Gastroesophageal sphincter (tissue), 4 donors: ENCODE results near the gene SGTB. TPM values are rescaled to one million over a fixed set of nuclear protein-coding genes. Genes with fewer than 3 reads are reported as not detected.

ENCODE experiments used
- ATAC-seq: fragments of 150-250 bp; one replicate; pipeline ENCODE4 v1.9.1; 2016; ENCODE audit warnings: mild to moderate bottlenecking, moderate library complexity
- H3K27ac ChIP-seq, 4 donors: fragments of 200-600 bp; sonication (generic) in 3 of 4; 1 replicate in 3 of 4; 2 replicates in 1 of 4; pipeline ENCODE4 v1.5.1; 2016 to 2019
- H3K27me3 ChIP-seq: fragments of 200-600 bp; sonication (generic); one replicate; pipeline ENCODE4 v1.5.1; 2019
- H3K36me3 ChIP-seq, 2 donors: fragments of 200-600 bp; sonication (generic); one replicate each; pipeline ENCODE4 v1.5.1; 2019; ENCODE audit warnings: control low read depth in 1 of 2
- H3K4me1 ChIP-seq, 3 donors: fragments of 200-600 bp; sonication (generic); 1 replicate in 2 of 3; 2 replicates in 1 of 3; pipeline ENCODE4 v1.5.1; 2016 to 2019; ENCODE audit warnings: control low read depth in 2 of 3
- H3K4me3 ChIP-seq, 2 donors: fragments of 200-600 bp; sonication (generic); one replicate each; pipeline ENCODE4 v1.5.1; 2019; ENCODE audit warnings: mild to moderate bottlenecking in 1 of 2, moderate library complexity in 1 of 2
- H3K9me3 ChIP-seq, 3 donors: fragments of 200-600 bp; sonication (generic); one replicate each; pipeline ENCODE4 v1.5.1; 2017 to 2019; ENCODE audit warnings: control low read depth in 2 of 3
- EP300 ChIP-seq: sonication (generic); formaldehyde crosslinking; IDR thresholded peaks from one replicate; pipeline ENCODE4 v1.6.1; 2017; ENCODE audit warnings: antibody characterized with exemption, mild to moderate bottlenecking
- POLR2A ChIP-seq, 2 donors: fragments of 450-650 bp; IDR thresholded peaks; one replicate each; pipeline ENCODE4 v1.6.1; 2017; ENCODE audit warnings: antibody characterized with exemption in 2 of 2, mild to moderate bottlenecking in 2 of 2, moderate library complexity in 1 of 2
- POLR2AphosphoS5 ChIP-seq: sonication (generic); formaldehyde crosslinking; IDR thresholded peaks from one replicate; pipeline ENCODE4 v1.6.1; 2017; ENCODE audit warnings: antibody characterized with exemption
- WGBS, 2 donors: methylation state at CpG; one replicate each; pipeline ENCODE4 v1.1.5; 2018; ENCODE audit warnings: low coverage in 1 of 2; 5-methylcytosine and 5-hydroxymethylcytosine counted together
- total RNA-seq, 4 donors: library from RNA; depleted of rRNA; stranded (reverse); fragments of >200 nt; gene quantifications; one replicate each; pipeline ENCODE4 v1.1.0, GENCODE V29; 2016
- TF ChIP-seq, protein P1 (sequence below), 4 experiments: fragments of 200-600 bp in 2 of 4; fragments of 450-650 bp in 2 of 4; sonication (generic) in 1 of 4; IDR thresholded peaks; one replicate each; pipeline ENCODE4 v1.5.1; 2017 to 2019; ENCODE audit warnings: antibody characterized with exemption in 4 of 4, mild to moderate bottlenecking in 2 of 4, moderate library complexity in 2 of 4

SGTB gene
- total RNA-seq, 4 donors from 2014 or later: 12.1 to 15.2 (median 14.3) TPM

DNA sequence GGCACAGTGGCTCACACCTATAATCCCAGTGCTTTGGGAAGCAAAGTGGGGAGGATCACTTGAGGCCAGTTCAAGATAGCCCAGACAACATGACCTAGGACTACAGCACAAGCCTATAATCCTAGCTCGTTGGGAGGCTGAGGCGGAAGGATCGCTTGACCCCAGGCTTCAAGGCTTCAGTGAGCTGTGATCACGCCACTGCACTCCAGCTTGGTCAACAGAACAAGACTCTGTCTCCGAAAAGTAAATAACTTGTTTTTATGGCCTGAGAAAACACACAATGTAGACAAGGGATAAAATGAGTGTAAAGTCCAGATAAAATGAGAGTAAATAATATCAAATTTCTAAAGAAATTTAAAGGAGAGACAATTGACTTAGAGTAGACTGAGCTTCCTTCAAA, 70.8 kb downstream of the SGTB start:
- no peak for ATAC-seq
- Histone ChIP-seq H3K36me3 (peaks cover 0 to 60% of the 10 kb centered on the region in 2 donors), H3K4me1 (no peaks in the 10 kb centered on the region), H3K27ac (no peak overlapping the region), H3K4me3 (no peak overlapping the region), H3K27me3 (no peaks in the 10 kb centered on the region), H3K9me3 (no peaks in the 10 kb centered on the region)
- no peak for TF ChIP-seq POLR2AphosphoS5
- TF ChIP-seq EP300: no peak
- TF ChIP-seq, protein P1, sequence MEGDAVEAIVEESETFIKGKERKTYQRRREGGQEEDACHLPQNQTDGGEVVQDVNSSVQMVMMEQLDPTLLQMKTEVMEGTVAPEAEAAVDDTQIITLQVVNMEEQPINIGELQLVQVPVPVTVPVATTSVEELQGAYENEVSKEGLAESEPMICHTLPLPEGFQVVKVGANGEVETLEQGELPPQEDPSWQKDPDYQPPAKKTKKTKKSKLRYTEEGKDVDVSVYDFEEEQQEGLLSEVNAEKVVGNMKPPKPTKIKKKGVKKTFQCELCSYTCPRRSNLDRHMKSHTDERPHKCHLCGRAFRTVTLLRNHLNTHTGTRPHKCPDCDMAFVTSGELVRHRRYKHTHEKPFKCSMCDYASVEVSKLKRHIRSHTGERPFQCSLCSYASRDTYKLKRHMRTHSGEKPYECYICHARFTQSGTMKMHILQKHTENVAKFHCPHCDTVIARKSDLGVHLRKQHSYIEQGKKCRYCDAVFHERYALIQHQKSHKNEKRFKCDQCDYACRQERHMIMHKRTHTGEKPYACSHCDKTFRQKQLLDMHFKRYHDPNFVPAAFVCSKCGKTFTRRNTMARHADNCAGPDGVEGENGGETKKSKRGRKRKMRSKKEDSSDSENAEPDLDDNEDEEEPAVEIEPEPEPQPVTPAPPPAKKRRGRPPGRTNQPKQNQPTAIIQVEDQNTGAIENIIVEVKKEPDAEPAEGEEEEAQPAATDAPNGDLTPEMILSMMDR (IDR thresholded peaks at IDR 0.05): no peak
- TF ChIP-seq POLR2A (IDR thresholded peaks at IDR 0.05): no peak
- WGBS, 2 donors: 80 to 86% methylated on average over 4 to 5 of the region's 5 CpGs

DNA sequence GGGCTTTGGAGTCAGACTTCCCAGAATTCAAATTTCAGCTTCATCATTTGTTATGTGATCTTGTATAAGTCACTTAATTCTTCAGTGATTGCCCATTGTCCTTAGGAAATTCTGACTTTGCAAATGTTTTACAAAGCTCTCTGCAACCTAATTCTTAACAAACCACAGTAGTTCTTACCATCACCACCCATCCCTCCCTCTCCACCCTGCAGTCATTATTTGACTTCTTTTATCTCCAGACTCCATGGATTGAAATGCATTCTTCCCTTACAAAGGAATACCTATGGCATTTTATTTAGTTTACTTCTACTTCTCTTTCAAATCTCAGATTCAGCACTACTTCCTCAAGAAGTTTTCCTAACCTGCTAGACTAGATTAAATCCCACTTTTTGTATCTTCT, 74.0 kb downstream of the SGTB start:
- TF ChIP-seq, protein P1 (IDR thresholded peaks at IDR 0.05): no peak
- TF ChIP-seq EP300 (no peak), POLR2A (IDR thresholded peaks at IDR 0.05) (no peak), POLR2AphosphoS5 (no peak)
- no peaks in the 10 kb centered on the region for H3K27me3 ChIP-seq
- H3K9me3 ChIP-seq: no peaks in the 10 kb centered on the region
- no peak for ATAC-seq
- no peaks in the 10 kb centered on the region for H3K4me1 ChIP-seq
- H3K4me3 ChIP-seq: no peak overlapping the region
- H3K27ac ChIP-seq: no peak overlapping the region
- peaks cover 0 to 71% of the 10 kb centered on the region in 2 donors for H3K36me3 ChIP-seq

DNA sequence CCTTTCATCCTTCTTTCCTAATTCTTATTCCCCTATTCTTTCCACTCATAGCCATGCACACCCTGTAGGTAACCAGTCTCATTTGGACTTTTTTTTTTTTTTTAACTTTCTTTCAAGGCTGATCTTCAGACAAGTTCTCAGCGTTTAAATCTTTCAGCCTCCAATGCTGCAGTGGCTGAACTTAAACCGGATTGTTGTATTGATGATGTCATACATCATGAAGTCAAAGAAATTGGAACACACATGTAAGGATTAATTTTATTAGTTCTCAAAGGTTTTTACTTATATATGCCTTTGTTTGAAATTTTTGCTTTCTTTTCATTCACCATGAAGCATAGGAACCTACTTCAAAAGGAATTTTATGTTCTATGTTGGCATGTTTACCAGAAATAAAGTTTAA, 75.0 kb downstream of the SGTB start:
- no peak for TF ChIP-seq POLR2A (IDR thresholded peaks at IDR 0.05)
- TF ChIP-seq, protein P1 (IDR thresholded peaks at IDR 0.05): no peak
- no peak for TF ChIP-seq POLR2AphosphoS5
- no peak for TF ChIP-seq EP300
- peaks cover 0 to 74% of the 10 kb centered on the region in 2 donors for H3K36me3 ChIP-seq
- 71 to 73% methylated on average over 1 to 2 of the region's 2 CpGs for WGBS, 2 donors

DNA sequence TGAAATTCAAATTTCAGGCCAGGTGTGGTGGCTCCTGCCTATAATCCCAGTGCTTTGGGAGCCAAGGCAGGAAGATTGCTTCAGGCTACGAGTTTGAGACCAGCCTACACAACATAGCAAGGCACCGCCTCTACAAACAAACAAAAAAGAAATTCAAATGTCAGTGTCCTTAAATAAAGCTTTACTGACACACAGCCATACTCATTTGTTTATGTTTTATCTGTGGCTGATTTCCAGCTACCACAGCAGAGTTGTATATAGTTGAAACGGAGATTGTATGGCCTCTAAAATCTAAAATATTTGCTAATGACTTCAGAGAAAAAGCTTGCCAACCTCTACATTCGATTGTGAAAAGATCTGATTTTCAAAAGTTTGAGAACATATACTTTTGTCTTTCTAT, 81.7 kb downstream of the SGTB start:
- Histone ChIP-seq H3K9me3 (no peaks in the 10 kb centered on the region), H3K36me3 (peaks cover 2 to 78% of the 10 kb centered on the region in 2 donors), H3K27ac (no peak overlapping the region), H3K4me3 (no peak overlapping the region), H3K27me3 (no peaks in the 10 kb centered on the region), H3K4me1 (no peaks in the 10 kb centered on the region)
- WGBS, 2 donors: 88 to 92% methylated on average over 4 of the region's 4 CpGs
- TF ChIP-seq, protein P1 (IDR thresholded peaks at IDR 0.05): no peak
- TF ChIP-seq POLR2AphosphoS5: no peak
- TF ChIP-seq POLR2A (IDR thresholded peaks at IDR 0.05): no peak
- no peak for TF ChIP-seq EP300
- no peak for ATAC-seq

More for the DNA sequence above, 75.0 kb downstream of the SGTB start:
- Histone ChIP-seq H3K4me1 (no peaks in the 10 kb centered on the region), H3K27me3 (no peaks in the 10 kb centered on the region), H3K9me3 (no peaks in the 10 kb centered on the region), H3K27ac (no peak overlapping the region), H3K4me3 (no peak overlapping the region)
- no peak for ATAC-seq

DNA sequence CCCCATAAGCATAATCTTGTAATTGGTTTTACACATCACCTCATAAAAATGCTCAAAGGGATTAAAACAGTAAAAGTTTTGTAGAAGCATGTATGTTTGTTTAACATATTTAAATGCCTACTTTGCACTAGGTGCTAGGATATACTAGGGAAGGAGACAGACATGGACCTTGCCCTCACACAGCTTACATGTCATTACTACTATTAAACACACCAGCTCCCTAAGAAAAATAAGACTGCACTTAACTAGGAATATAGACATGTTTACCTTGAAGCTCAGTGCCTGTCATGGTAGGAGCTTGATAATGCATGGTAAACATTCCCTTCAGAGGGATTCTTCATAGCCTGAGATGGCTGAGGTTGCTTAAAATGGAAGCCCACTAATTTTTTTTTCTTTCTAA, 90.9 kb downstream of the SGTB start:
- TF ChIP-seq EP300: no peak
- Histone ChIP-seq H3K27ac (no peak overlapping the region), H3K4me1 (peaks cover 2 to 14% (median 3%) of the 10 kb centered on the region in 3 donors), H3K4me3 (no peak overlapping the region), H3K9me3 (no peaks in the 10 kb centered on the region), H3K27me3 (no peaks in the 10 kb centered on the region), H3K36me3 (peaks cover 0 to 18% of the 10 kb centered on the region in 2 donors)
- no peak for ATAC-seq
